Body of pancreas (tissue), 4 donors: ENCODE measurements around the gene PSTK.

Experiments
- POLR2A ChIP-seq, 3 donors: fragments of 450-650 bp; IDR thresholded peaks; one replicate each; pipeline ENCODE4 v1.6.1; 2016; ENCODE audit warnings: antibody characterized with exemption in 3 of 3, mild to moderate bottlenecking in 2 of 3
- TF ChIP-seq, protein P1 (sequence below), 7 experiments: fragments of 450-650 bp in 4 of 7; fragments of 200-600 bp in 3 of 7; sonication (generic) in 3 of 7; IDR thresholded peaks; one replicate each; pipeline ENCODE4 v1.5.1; 2016 to 2019; ENCODE audit warnings: antibody characterized with exemption in 7 of 7

- TF ChIP-seq, protein P1, sequence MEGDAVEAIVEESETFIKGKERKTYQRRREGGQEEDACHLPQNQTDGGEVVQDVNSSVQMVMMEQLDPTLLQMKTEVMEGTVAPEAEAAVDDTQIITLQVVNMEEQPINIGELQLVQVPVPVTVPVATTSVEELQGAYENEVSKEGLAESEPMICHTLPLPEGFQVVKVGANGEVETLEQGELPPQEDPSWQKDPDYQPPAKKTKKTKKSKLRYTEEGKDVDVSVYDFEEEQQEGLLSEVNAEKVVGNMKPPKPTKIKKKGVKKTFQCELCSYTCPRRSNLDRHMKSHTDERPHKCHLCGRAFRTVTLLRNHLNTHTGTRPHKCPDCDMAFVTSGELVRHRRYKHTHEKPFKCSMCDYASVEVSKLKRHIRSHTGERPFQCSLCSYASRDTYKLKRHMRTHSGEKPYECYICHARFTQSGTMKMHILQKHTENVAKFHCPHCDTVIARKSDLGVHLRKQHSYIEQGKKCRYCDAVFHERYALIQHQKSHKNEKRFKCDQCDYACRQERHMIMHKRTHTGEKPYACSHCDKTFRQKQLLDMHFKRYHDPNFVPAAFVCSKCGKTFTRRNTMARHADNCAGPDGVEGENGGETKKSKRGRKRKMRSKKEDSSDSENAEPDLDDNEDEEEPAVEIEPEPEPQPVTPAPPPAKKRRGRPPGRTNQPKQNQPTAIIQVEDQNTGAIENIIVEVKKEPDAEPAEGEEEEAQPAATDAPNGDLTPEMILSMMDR (IDR thresholded peaks at IDR 0.05) = no peak
- TF ChIP-seq POLR2A (IDR thresholded peaks at IDR 0.05) = no peak
Observed at GRCh38 chr10:123035467-123036086, 55.4 kb downstream of the PSTK start.
